Measurements from ENCODE around the gene POFUT2.

DNA sequence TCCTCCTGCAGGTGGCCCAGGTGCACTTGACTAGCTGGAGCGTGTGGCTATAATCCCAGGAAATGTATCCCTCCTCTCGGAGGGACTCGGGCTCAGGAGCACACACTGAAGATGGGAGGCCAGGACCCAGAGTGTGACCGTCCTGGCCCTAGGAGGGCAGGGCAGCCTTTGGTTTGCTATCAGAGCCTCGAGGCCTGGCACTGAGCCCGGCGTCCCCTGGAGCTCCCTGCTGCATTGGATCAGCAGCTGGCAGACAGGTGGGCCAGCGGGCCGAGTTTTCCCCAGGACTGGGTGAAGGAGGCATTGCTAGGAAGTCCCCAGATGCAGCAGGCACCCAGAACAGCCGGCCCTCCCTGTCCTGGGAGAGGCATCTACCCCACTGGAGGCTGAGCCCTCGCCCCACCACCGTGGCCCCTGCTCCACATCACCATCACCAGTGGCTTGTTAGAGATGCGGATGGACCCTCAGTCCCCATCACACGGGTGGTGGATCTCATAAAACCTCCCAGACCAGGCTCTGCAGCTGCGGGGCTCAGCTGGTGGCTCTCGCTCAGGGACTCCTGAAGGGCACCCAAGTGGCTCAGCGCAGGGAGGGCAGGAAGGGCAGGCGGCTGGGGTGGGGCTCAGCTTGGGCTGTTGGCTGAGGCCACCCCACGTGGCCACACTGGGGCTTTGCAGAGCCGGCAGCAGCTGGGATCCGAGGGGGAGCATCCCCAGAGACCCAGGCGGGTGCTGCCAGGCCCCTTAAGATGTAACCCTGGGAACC lies 32.7 kb upstream of the POFUT2 start:
- TF ChIP-seq POLR2A (IDR thresholded peaks at IDR 0.05) (no peak), EP300 (IDR thresholded peaks at IDR 0.05) (no peak), POLR2AphosphoS5 (IDR thresholded peaks at IDR 0.05) (no peak)
- TF ChIP-seq, protein P1, sequence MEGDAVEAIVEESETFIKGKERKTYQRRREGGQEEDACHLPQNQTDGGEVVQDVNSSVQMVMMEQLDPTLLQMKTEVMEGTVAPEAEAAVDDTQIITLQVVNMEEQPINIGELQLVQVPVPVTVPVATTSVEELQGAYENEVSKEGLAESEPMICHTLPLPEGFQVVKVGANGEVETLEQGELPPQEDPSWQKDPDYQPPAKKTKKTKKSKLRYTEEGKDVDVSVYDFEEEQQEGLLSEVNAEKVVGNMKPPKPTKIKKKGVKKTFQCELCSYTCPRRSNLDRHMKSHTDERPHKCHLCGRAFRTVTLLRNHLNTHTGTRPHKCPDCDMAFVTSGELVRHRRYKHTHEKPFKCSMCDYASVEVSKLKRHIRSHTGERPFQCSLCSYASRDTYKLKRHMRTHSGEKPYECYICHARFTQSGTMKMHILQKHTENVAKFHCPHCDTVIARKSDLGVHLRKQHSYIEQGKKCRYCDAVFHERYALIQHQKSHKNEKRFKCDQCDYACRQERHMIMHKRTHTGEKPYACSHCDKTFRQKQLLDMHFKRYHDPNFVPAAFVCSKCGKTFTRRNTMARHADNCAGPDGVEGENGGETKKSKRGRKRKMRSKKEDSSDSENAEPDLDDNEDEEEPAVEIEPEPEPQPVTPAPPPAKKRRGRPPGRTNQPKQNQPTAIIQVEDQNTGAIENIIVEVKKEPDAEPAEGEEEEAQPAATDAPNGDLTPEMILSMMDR (IDR thresholded peaks at IDR 0.05) = no peak
